Fibroblast of lung (primary cell): ENCODE measurements around the gene CLEC12A.

Source experiments
- CTCF ChIP-seq, 2 donors: IDR thresholded peaks in 1 of 2; conservative IDR thresholded peaks in 1 of 2; 1 replicate in 1 of 2; 2 replicates in 1 of 2; pipeline ENCODE4 v1.5.1; 2011 to 2012; ENCODE audit warnings: low read length in 2 of 2, control low read depth in 1 of 2, inconsistent platforms in 1 of 2, low read depth in 1 of 2, mild to moderate bottlenecking in 1 of 2
- EZH2 ChIP-seq: IDR thresholded peaks from 2 replicates; pipeline ENCODE4 v1.5.1; 2012; ENCODE audit warnings: low read length, control low read depth, mild to moderate bottlenecking; ENCODE audit errors: missing control alignments

- no peak for TF ChIP-seq CTCF (conservative IDR thresholded peaks at IDR 0.05 in 1 of 2, IDR thresholded peaks at IDR 0.05 in 1 of 2; ENCODE audit: low read depth in 1 of 2, low read length in 2 of 2)
- TF ChIP-seq EZH2: no peak
These were observed 2.7 kb downstream of the CLEC12A start for GRCh38 chr12:9973949-9974348.
